Measurements from ENCODE around the gene DOK7.

DOK7 gene

GRCh38 chr4:3492741-3493719, 29.9 kb downstream of the DOK7 start:
- Histone ChIP-seq H2AFZ (ENCODE audit: low read length, unreplicated experiment) (no peak overlapping the region), H3K4me1 (ENCODE audit: control insufficient read depth, insufficient read depth, low read length, unreplicated experiment) (no peaks in the 10 kb centered on the region), H3K79me2 (ENCODE audit: control insufficient read depth, insufficient read depth, low read length, unreplicated experiment) (no peaks in the 10 kb centered on the region), H3K27me3 (ENCODE audit: insufficient read depth, low read length) (peaks cover 12% of the 10 kb centered on the region), H3K4me3 (ENCODE audit: low read depth, low read length) (no peak overlapping the region), H3K36me3 (ENCODE audit: insufficient read depth, low read length) (no peaks in the 10 kb centered on the region), H3K27ac (ENCODE audit: low read depth, low read length) (no peak overlapping the region)

- Histone ChIP-seq H3K4me3 (ENCODE audit: low read depth, low read length) (no peak overlapping the region), H3K79me2 (ENCODE audit: control insufficient read depth, insufficient read depth, low read length, unreplicated experiment) (no peaks in the 10 kb centered on the region), H3K27me3 (ENCODE audit: insufficient read depth, low read length) (peaks cover 12% of the 10 kb centered on the region), H3K27ac (ENCODE audit: low read depth, low read length) (no peak overlapping the region), H3K36me3 (ENCODE audit: insufficient read depth, low read length) (no peaks in the 10 kb centered on the region), H3K4me1 (ENCODE audit: control insufficient read depth, insufficient read depth, low read length, unreplicated experiment) (no peaks in the 10 kb centered on the region), H2AFZ (ENCODE audit: low read length, unreplicated experiment) (no peak overlapping the region)
Observed at GRCh38 chr4:3493720-3494461, 30.8 kb downstream of the DOK7 start.

GRCh38 chr4:3494462-3494871, 31.4 kb downstream of the DOK7 start:
- H3K27ac ChIP-seq (ENCODE audit: low read depth, low read length) = no peak overlapping the region
- H2AFZ ChIP-seq (ENCODE audit: low read length, unreplicated experiment) = no peak overlapping the region
- no peaks in the 10 kb centered on the region for H3K4me1 ChIP-seq (ENCODE audit: control insufficient read depth, insufficient read depth, low read length, unreplicated experiment)
- H3K79me2 ChIP-seq (ENCODE audit: control insufficient read depth, insufficient read depth, low read length, unreplicated experiment) = no peaks in the 10 kb centered on the region
- H3K4me3 ChIP-seq (ENCODE audit: low read depth, low read length) = no peak overlapping the region
- H3K36me3 ChIP-seq (ENCODE audit: insufficient read depth, low read length) = no peaks in the 10 kb centered on the region
- peaks cover 12% of the 10 kb centered on the region for H3K27me3 ChIP-seq (ENCODE audit: insufficient read depth, low read length)

- Histone ChIP-seq H3K4me1 (ENCODE audit: control insufficient read depth, insufficient read depth, low read length, unreplicated experiment) (no peaks in the 10 kb centered on the region), H3K36me3 (ENCODE audit: insufficient read depth, low read length) (no peaks in the 10 kb centered on the region), H3K79me2 (ENCODE audit: control insufficient read depth, insufficient read depth, low read length, unreplicated experiment) (no peaks in the 10 kb centered on the region), H3K4me3 (ENCODE audit: low read depth, low read length) (no peak overlapping the region), H2AFZ (ENCODE audit: low read length, unreplicated experiment) (no peak overlapping the region), H3K27me3 (ENCODE audit: insufficient read depth, low read length) (peaks cover 12% of the 10 kb centered on the region), H3K27ac (ENCODE audit: low read depth, low read length) (no peak overlapping the region)
Observed at GRCh38 chr4:3495204-3495975, 32.3 kb downstream of the DOK7 start.

GRCh38 chr4:3496021-3496420, 32.9 kb downstream of the DOK7 start:
- H3K27ac ChIP-seq (ENCODE audit: low read depth, low read length) = no peak overlapping the region
- no peaks in the 10 kb centered on the region for H3K4me1 ChIP-seq (ENCODE audit: control insufficient read depth, insufficient read depth, low read length, unreplicated experiment)
- no peak overlapping the region for H2AFZ ChIP-seq (ENCODE audit: low read length, unreplicated experiment)
- H3K79me2 ChIP-seq (ENCODE audit: control insufficient read depth, insufficient read depth, low read length, unreplicated experiment) = no peaks in the 10 kb centered on the region
- H3K27me3 ChIP-seq (ENCODE audit: insufficient read depth, low read length) = peaks cover 9% of the 10 kb centered on the region
- H3K4me3 ChIP-seq (ENCODE audit: low read depth, low read length) = no peak overlapping the region
- H3K36me3 ChIP-seq (ENCODE audit: insufficient read depth, low read length) = no peaks in the 10 kb centered on the region

- H3K4me1 ChIP-seq (ENCODE audit: control insufficient read depth, insufficient read depth, low read length, unreplicated experiment) = no peaks in the 10 kb centered on the region
- H3K36me3 ChIP-seq (ENCODE audit: insufficient read depth, low read length) = no peaks in the 10 kb centered on the region
- no peaks in the 10 kb centered on the region for H3K79me2 ChIP-seq (ENCODE audit: control insufficient read depth, insufficient read depth, low read length, unreplicated experiment)
- no peak overlapping the region for H3K27ac ChIP-seq (ENCODE audit: low read depth, low read length)
- H2AFZ ChIP-seq (ENCODE audit: low read length, unreplicated experiment) = no peak overlapping the region
- H3K4me3 ChIP-seq (ENCODE audit: low read depth, low read length) = no peak overlapping the region
- H3K27me3 ChIP-seq (ENCODE audit: insufficient read depth, low read length) = no peaks in the 10 kb centered on the region
Observed at GRCh38 chr4:3497095-3497494, 34.0 kb downstream of the DOK7 start.

GRCh38 chr4:3497523-3498389, 34.6 kb downstream of the DOK7 start:
- H3K27me3 ChIP-seq (ENCODE audit: insufficient read depth, low read length) = no peaks in the 10 kb centered on the region
- H3K79me2 ChIP-seq (ENCODE audit: control insufficient read depth, insufficient read depth, low read length, unreplicated experiment) = no peaks in the 10 kb centered on the region
- no peaks in the 10 kb centered on the region for H3K4me1 ChIP-seq (ENCODE audit: control insufficient read depth, insufficient read depth, low read length, unreplicated experiment)

GRCh38 chr4:3498407-3498806, 35.3 kb downstream of the DOK7 start:
- Histone ChIP-seq H3K27me3 (ENCODE audit: insufficient read depth, low read length) (no peaks in the 10 kb centered on the region), H3K4me1 (ENCODE audit: control insufficient read depth, insufficient read depth, low read length, unreplicated experiment) (no peaks in the 10 kb centered on the region), H3K36me3 (ENCODE audit: insufficient read depth, low read length) (no peaks in the 10 kb centered on the region), H3K4me3 (ENCODE audit: low read depth, low read length) (no peak overlapping the region), H3K79me2 (ENCODE audit: control insufficient read depth, insufficient read depth, low read length, unreplicated experiment) (no peaks in the 10 kb centered on the region), H2AFZ (ENCODE audit: low read length, unreplicated experiment) (no peak overlapping the region), H3K27ac (ENCODE audit: low read depth, low read length) (no peak overlapping the region)

More at GRCh38 chr4:3497523-3498389, 34.6 kb downstream of the DOK7 start:
- no peak overlapping the region for H3K27ac ChIP-seq (ENCODE audit: low read depth, low read length)
- H2AFZ ChIP-seq (ENCODE audit: low read length, unreplicated experiment) = no peak overlapping the region
- H3K36me3 ChIP-seq (ENCODE audit: insufficient read depth, low read length) = no peaks in the 10 kb centered on the region
- H3K4me3 ChIP-seq (ENCODE audit: low read depth, low read length) = no peak overlapping the region

GRCh38 chr4:3498901-3499510, 35.9 kb downstream of the DOK7 start:
- no peaks in the 10 kb centered on the region for H3K27me3 ChIP-seq (ENCODE audit: insufficient read depth, low read length)
- H3K4me3 ChIP-seq (ENCODE audit: low read depth, low read length) = no peak overlapping the region
- no peak overlapping the region for H2AFZ ChIP-seq (ENCODE audit: low read length, unreplicated experiment)
- no peaks in the 10 kb centered on the region for H3K79me2 ChIP-seq (ENCODE audit: control insufficient read depth, insufficient read depth, low read length, unreplicated experiment)
- no peaks in the 10 kb centered on the region for H3K4me1 ChIP-seq (ENCODE audit: control insufficient read depth, insufficient read depth, low read length, unreplicated experiment)
- H3K27ac ChIP-seq (ENCODE audit: low read depth, low read length) = no peak overlapping the region
- no peaks in the 10 kb centered on the region for H3K36me3 ChIP-seq (ENCODE audit: insufficient read depth, low read length)

All from ACC112 (cell line).